ENCODE measurements around the gene KLHL4.

- TF ChIP-seq CTCF (IDR thresholded peaks at IDR 0.05; ENCODE audit: low read length) (no peak), EZH2 (optimal IDR thresholded peaks at IDR 0.05; ENCODE audit: low read depth, low read length) (no peak), EZH2phosphoT487 (IDR thresholded peaks at IDR 0.05; ENCODE audit: low read length) (no peak)
These were observed 188.5 kb downstream of the KLHL4 start for GRCh38 chrX:87706134-87706533.
